Body of pancreas (tissue), 4 donors: ENCODE data around the gene FBXL2. TPM values are rescaled to one million over a fixed set of nuclear protein-coding genes. Genes with fewer than 3 reads are reported as not detected.
"Not testable (repeated sequence)": the region's sequence is repeated elsewhere in the genome, so short reads cannot be mapped to it uniquely, and the experiment has no call there.

Experiments
- ATAC-seq: fragments of 150-250 bp; one replicate; pipeline ENCODE4 v1.9.1; 2016
- DNase-seq, 4 donors: peaks; one replicate each; pipeline ENCODE4 v3.0.0-alpha.2; 2019
- H3K27ac ChIP-seq, 4 donors: fragments of 200-600 bp; sonication (generic); 1 replicate in 3 of 4; 2 replicates in 1 of 4; pipeline versions ENCODE4 v1.5.1 to v1.6.1; 2016 to 2019; ENCODE audit warnings: mild to moderate bottlenecking in 1 of 4, mixed read lengths in 1 of 4, moderate library complexity in 1 of 4
- H3K27me3 ChIP-seq, 2 donors: fragments of 200-600 bp; sonication (generic); one replicate each; pipeline ENCODE4 v1.6.0; 2016; ENCODE audit warnings: mild to moderate bottlenecking in 1 of 2
- H3K36me3 ChIP-seq, 2 donors: fragments of 200-600 bp; sonication (generic); replicated peaks in 1 of 2; 2 replicates each; pipeline ENCODE4 v1.5.1; 2016; ENCODE audit warnings: low read depth in 2 of 2; ENCODE audit not compliant: insufficient read depth in 1 of 2
- H3K4me1 ChIP-seq: fragments of 200-600 bp; sonication (generic); one replicate; pipeline ENCODE4 v1.6.0; 2016
- H3K4me3 ChIP-seq, 2 donors: fragments of 200-600 bp; sonication (generic); 1 replicate in 1 of 2; 2 replicates in 1 of 2; pipeline ENCODE4 v1.5.1; 2016 to 2019
- H3K9me3 ChIP-seq, 3 donors: fragments of 200-600 bp; sonication (generic); 1 replicate in 2 of 3; 2 replicates in 1 of 3; pipeline ENCODE4 v1.5.1; 2016
- POLR2A ChIP-seq, 3 donors: fragments of 450-650 bp; IDR thresholded peaks; one replicate each; pipeline ENCODE4 v1.6.1; 2016; ENCODE audit warnings: antibody characterized with exemption in 3 of 3, mild to moderate bottlenecking in 2 of 3
- WGBS, 2 donors: methylation state at CpG; one replicate each; pipeline ENCODE4 v1.1.5; 2017; 5-methylcytosine and 5-hydroxymethylcytosine counted together
- intact Hi-C: fragments of 100-400 bp; cut with DNase I; formaldehyde crosslinking; loops from one replicate; pipeline ENCODE4 v1.15.1; 2023
- total RNA-seq, 2 donors: library from RNA; depleted of rRNA; stranded (reverse); fragments of >200 nt; gene quantifications; one replicate each; pipeline ENCODE4 v1.1.0, GENCODE V29; 2016
- TF ChIP-seq, protein P1 (sequence below), 7 experiments: fragments of 450-650 bp in 4 of 7; fragments of 200-600 bp in 3 of 7; sonication (generic) in 3 of 7; IDR thresholded peaks; one replicate each; pipeline ENCODE4 v1.5.1; 2016 to 2019; ENCODE audit warnings: antibody characterized with exemption in 7 of 7

Gene FBXL2
- total RNA-seq, 2 donors from 2014 or later: 5.3 to 6.7 TPM

DNA sequence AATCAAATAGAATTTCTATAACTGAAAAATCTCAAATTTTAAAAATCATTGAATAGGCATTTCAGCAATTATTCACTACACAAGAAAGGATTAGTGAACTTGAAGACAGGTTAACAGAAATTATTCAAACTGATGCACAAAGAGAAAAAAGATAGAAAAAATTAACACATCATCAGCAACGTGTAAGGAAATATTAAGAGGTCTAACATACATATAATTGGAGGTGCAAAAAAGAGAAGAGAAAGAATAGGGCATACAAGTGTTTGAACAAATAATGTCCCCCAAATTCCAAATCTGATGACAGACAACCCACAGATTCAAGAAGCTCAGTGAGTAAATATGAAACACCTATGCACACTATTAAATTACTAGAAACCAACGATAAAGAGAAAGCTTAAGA is 57.1 kb downstream of the FBXL2 start:
- DNase-seq (no peak), ATAC-seq (no peak)
- no peak overlapping the region for H3K4me3 ChIP-seq
- H3K36me3 ChIP-seq: no peaks in the 10 kb centered on the region
- no peaks in the 10 kb centered on the region for H3K27me3 ChIP-seq
- H3K9me3 ChIP-seq: peaks cover 0 to 7% (median 0%) of the 10 kb centered on the region in 3 donors
- no peak for TF ChIP-seq POLR2A (IDR thresholded peaks at IDR 0.05)
- TF ChIP-seq, protein P1, sequence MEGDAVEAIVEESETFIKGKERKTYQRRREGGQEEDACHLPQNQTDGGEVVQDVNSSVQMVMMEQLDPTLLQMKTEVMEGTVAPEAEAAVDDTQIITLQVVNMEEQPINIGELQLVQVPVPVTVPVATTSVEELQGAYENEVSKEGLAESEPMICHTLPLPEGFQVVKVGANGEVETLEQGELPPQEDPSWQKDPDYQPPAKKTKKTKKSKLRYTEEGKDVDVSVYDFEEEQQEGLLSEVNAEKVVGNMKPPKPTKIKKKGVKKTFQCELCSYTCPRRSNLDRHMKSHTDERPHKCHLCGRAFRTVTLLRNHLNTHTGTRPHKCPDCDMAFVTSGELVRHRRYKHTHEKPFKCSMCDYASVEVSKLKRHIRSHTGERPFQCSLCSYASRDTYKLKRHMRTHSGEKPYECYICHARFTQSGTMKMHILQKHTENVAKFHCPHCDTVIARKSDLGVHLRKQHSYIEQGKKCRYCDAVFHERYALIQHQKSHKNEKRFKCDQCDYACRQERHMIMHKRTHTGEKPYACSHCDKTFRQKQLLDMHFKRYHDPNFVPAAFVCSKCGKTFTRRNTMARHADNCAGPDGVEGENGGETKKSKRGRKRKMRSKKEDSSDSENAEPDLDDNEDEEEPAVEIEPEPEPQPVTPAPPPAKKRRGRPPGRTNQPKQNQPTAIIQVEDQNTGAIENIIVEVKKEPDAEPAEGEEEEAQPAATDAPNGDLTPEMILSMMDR (IDR thresholded peaks at IDR 0.05): no peak
- intact Hi-C loops: no loop called here
- WGBS, 2 donors: 88 to 89% methylated on average over 2 of the region's 2 CpGs
- no peak overlapping the region for H3K27ac ChIP-seq
- H3K4me1 ChIP-seq: no peaks in the 10 kb centered on the region

DNA sequence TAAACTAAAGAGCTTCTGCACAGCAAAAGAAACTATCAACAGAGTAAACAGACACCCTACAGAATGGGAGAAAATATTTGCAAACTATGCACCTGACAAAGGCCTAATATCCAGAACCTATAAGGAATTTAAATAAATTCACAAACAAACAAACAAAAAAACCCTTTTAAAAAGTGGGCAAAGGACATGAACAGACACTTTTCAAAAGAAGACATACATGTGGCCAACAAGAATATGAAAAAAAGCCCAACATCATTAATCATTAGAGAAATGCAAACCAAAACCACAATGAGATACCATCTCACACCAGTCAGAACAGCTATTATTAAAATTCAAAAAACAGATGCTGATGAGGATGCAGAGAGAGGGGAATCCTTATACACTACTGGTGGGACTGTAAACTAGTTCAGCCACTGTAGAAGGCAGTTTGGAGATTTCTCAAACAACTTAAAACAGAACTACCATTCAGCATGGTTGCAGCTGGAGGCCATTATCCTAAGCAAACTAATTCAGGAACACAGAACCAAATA is 61.8 kb downstream of the FBXL2 start:
- DNase-seq, H3K4me1 ChIP-seq, intact Hi-C loops, H3K9me3 ChIP-seq, H3K36me3 ChIP-seq, H3K4me3 ChIP-seq, ATAC-seq, H3K27me3 ChIP-seq, H3K27ac ChIP-seq: not testable (repeated sequence)

DNA sequence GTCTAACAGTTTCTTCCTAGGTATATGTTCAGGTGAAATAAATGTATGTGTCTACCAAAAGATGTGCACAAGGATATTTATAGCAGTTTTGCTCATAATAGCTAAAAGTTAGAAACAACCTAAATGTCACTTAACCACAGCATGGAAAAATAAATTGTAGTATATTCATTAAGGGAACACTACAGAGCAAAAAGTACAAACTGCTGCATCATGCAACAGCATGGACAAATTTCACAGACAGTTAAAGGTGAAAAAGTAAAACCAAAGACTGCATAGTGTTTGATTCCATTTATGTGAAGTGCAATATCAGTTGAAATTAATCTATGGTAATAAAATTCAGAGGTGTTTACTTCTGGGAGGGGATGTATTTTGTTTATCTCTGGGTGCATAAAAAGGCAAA is 62.5 kb downstream of the FBXL2 start:
- no peak overlapping the region for H3K4me3 ChIP-seq
- H3K27ac ChIP-seq: no peak overlapping the region
- no peak for DNase-seq
- no peak for TF ChIP-seq POLR2A (IDR thresholded peaks at IDR 0.05)
- TF ChIP-seq, protein P1 (IDR thresholded peaks at IDR 0.05): no peak
- ATAC-seq: no peak
- H3K36me3 ChIP-seq: no peaks in the 10 kb centered on the region
- peaks cover 0 to under 1% (median 0%) of the 10 kb centered on the region in 3 donors for H3K9me3 ChIP-seq
- no peaks in the 10 kb centered on the region for H3K4me1 ChIP-seq
- no peaks in the 10 kb centered on the region for H3K27me3 ChIP-seq
- intact Hi-C loops: no loop called here

DNA sequence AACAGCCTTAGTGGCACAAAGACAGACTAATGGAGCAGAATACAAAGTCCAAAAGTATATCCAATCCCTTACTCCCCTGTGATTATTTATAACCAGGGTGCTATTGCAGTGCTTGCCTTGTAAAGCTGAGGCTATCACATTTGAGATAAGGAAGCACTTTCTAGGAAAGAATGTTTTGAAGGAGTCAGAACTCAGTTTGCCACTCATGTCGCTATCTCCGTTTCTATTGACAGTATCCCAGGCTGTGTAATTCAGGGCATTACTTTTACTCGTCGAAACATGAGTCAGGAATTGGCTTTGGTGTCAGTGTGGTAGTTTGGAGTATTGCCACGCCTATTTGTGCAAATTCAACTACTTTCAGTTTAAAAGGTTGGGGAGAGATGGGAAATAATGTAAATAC is 78.4 kb downstream of the FBXL2 start:
- DNase-seq: peak in 3 of 4 donors; percentile 28 to 53 (median 30)
- H3K4me1 ChIP-seq: peaks cover 14% of the 10 kb centered on the region
- ATAC-seq: peak; percentile 86
- 9 to 24% methylated on average over 5 of the region's 5 CpGs for WGBS, 2 donors
- TF ChIP-seq, protein P1 (IDR thresholded peaks at IDR 0.05): peak in 3 of 7 experiments; percentile 14 to 22 (median 20)
- TF ChIP-seq POLR2A (IDR thresholded peaks at IDR 0.05): no peak
- H3K27ac ChIP-seq: no peak overlapping the region
- no peak overlapping the region for H3K4me3 ChIP-seq
- no peaks in the 10 kb centered on the region for H3K9me3 ChIP-seq
- intact Hi-C loops: no loop called here
- H3K27me3 ChIP-seq: no peaks in the 10 kb centered on the region
- no peaks in the 10 kb centered on the region for H3K36me3 ChIP-seq

DNA sequence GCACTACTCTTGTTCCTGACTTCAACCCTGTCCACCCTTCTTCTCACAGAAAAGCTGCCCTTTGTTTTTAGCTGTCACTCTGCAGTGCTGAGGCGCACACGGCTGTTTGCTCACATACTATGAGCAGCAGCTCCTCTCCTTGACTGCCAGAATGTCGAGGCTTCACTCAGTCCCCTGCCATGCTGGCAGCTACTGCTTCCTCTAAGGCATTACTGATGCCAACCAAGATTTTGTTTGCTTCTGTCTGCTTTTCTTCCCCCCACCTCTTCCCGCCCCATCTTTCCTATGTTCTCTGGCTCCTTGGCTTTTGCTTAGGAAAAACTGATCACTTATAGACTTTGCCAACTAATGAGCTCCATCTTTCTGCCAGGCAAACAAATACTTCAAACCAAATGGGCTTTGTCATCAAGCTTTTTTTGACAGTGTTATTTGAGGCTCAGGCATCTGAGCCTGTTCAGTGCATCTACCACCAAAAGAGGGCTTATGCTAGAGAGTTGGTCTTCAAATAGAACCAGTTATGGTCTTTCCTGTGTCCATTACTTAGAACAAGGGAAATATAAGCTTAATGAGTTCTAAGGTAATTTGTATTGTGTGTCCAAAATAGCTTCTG is 81.0 kb downstream of the FBXL2 start:
- Histone ChIP-seq H3K27me3 (no peaks in the 10 kb centered on the region), H3K27ac (no peak overlapping the region), H3K9me3 (no peaks in the 10 kb centered on the region), H3K4me1 (peaks cover 14% of the 10 kb centered on the region), H3K4me3 (no peak overlapping the region), H3K36me3 (no peaks in the 10 kb centered on the region)
- intact Hi-C loops: no loop called here
- no peak for ATAC-seq
- no peak for DNase-seq
- TF ChIP-seq POLR2A (IDR thresholded peaks at IDR 0.05): no peak
- TF ChIP-seq, protein P1 (IDR thresholded peaks at IDR 0.05): no peak
- 74 to 77% methylated on average over 4 of the region's 4 CpGs for WGBS, 2 donors
